ENCODE data around the gene CASK.

The CASK gene

DNA sequence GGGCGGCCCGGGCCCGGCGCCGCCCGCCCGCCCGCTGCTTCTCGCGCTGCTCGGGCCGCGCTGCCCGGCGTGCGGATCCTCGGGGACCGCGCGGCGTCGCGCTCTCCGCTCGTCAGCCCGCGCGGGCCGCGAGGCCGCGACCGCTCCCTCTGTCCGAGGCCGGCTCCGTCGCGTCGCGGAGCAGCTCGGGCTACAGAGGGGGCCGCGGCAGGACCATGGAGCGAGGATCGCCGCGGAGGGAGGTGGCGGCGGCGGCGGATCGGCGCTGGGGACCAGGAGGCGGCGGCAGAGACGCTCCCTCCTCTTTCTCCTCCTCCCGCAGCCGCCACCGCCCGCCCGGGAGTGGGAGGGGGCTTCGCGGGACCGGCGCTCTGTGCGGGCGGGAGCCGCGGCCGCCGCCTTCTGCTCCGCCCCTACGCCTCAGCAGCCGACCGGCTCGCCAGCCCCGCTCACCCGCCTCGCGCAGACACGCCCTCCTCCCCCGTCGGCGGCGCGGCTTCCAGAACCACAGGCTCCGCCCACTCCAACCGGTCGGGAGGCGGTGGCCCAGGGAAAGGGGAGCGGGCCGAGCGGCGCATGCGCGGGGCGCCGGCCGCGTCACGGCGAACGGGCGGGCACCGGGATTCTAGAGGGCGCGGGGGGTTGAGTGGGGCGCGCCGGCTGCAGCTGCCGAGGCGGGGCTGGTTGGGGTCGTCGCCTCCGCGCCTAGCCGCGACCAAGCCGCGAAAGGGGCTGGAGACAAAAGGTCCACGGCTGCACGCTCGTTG lies at the start of gene CASK:
Gene CASK (minus strand): TSS at position 344 of the 767 bp plus-strand sequence. CDS start 566 bp downstream, outside the sequence.
- peak within 1 kb of the TSS; percentile 68 for H3K4me3 ChIP-seq (ENCODE audit: low read length)
- TF ChIP-seq CTCF (conservative IDR thresholded peaks at IDR 0.05; ENCODE audit: low read depth, low read length), result no peak
- DNase-seq (ENCODE audit: low read depth), result peak; percentile 46

DNA sequence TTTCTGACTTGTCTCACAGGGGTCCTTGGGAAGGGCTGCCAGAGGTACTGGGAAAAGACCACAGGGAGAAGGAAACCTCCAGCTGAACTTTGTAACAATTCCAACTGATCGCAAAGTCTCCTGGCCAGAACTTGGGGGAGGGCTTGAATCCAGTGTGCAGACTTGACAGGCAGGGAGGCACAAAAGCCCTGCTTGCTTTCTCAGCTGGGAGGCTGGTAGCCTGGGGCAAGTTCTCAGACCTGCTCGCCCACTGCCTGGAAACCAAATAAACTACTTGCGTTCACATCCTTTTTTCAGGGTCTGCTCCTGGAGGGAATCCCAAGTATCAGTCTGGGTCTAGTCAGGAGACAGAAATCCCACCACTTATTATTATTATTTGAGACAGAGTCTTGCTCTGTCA lies 48.0 kb upstream of the CASK start:
- TF ChIP-seq CTCF (conservative IDR thresholded peaks at IDR 0.05; ENCODE audit: low read depth, low read length), result no peak

GRCh38 chrX:41970419-41970818 lies 47.1 kb upstream of the CASK start:
- H3K4me3 ChIP-seq (ENCODE audit: low read length), result no peak overlapping the region
- no peak for TF ChIP-seq CTCF (conservative IDR thresholded peaks at IDR 0.05; ENCODE audit: low read depth, low read length)
- no peak for DNase-seq (ENCODE audit: low read depth)

More for the DNA sequence above, 48.0 kb upstream of the CASK start:
- DNase-seq (ENCODE audit: low read depth), result no peak
- no peak overlapping the region for H3K4me3 ChIP-seq (ENCODE audit: low read length)

GRCh38 chrX:41963348-41963747 lies 40.0 kb upstream of the CASK start:
- H3K4me3 ChIP-seq (ENCODE audit: low read length), result no peak overlapping the region
- no peak for DNase-seq (ENCODE audit: low read depth)
- no peak for TF ChIP-seq CTCF (conservative IDR thresholded peaks at IDR 0.05; ENCODE audit: low read depth, low read length)

- TF ChIP-seq CTCF (conservative IDR thresholded peaks at IDR 0.05; ENCODE audit: low read depth, low read length), result no peak
Measured at GRCh38 chrX:41960142-41960541, 36.8 kb upstream of the CASK start.

DNA sequence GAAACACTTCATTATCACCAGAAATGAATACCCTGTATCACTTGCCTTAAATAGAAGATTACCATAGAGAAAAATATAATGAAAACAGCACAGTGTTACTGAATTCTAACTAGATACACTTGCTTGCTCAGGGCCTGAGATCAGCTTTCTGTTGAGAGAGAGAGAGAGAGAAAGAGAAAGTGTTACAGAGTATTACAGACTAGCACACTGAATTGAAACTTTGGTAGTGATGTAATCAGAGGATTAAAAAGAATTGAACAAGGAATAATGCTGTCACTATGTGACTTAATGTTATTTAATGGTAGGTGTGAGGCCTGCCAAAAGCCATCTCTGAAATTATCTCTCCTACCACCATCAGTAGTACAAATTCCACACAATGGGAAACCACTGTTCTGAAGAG lies 35.5 kb upstream of the CASK start:
- no peak overlapping the region for H3K4me3 ChIP-seq (ENCODE audit: low read length)
- no peak for TF ChIP-seq CTCF (conservative IDR thresholded peaks at IDR 0.05; ENCODE audit: low read depth, low read length)
- no peak for DNase-seq (ENCODE audit: low read depth)

More at GRCh38 chrX:41960142-41960541, 36.8 kb upstream of the CASK start:
- DNase-seq (ENCODE audit: low read depth), result no peak
- no peak overlapping the region for H3K4me3 ChIP-seq (ENCODE audit: low read length)

DNA sequence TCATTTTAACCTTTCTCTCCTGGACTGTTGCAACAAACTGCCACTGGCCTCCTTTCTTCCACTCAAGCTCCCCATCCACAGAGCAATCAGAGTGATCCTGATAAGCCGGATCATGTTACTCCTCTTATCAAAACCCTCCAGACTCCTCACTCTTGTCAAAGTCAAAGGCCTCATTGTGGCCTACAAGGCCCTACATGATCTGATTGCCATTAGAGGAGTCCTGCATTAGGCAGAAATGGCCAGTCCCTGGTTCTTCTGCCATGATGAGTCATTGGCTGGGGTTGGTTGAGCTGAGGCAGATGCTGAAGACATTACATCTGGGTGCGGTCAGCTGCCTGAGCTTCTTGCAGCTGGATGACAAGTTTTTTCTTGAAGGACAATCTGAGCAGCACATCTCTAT lies 32.7 kb upstream of the CASK start:
- no peak for DNase-seq (ENCODE audit: low read depth)
- no peak for TF ChIP-seq CTCF (conservative IDR thresholded peaks at IDR 0.05; ENCODE audit: low read depth, low read length)
- H3K4me3 ChIP-seq (ENCODE audit: low read length), result no peak overlapping the region

Data from retinal pigment epithelial cell (primary cell).